Mesothelial cell of epicardium (in vitro differentiated cells): ENCODE results near the gene LYRM9. TPM values are rescaled to one million over a fixed set of nuclear protein-coding genes. Genes with fewer than 3 reads are reported as not detected.

ENCODE experiments used
- DNase-seq, 2 experiments: peaks; one replicate each; pipeline ENCODE4 v3.0.0; 2021; ENCODE audit warnings: low spot score in 2 of 2; ENCODE audit not compliant: unreplicated experiment in 2 of 2
- H3K27ac Mint-ChIP-seq: 2 replicates; pipeline ENCODE4 v1.8.0; 2021; ENCODE audit warnings: mixed read lengths
- H3K27me3 Mint-ChIP-seq: 2 replicates; pipeline ENCODE4 v1.8.0; 2021; ENCODE audit warnings: low read depth, mixed read lengths
- H3K36me3 Mint-ChIP-seq: 2 replicates; pipeline ENCODE4 v1.8.0; 2021; ENCODE audit warnings: mixed read lengths
- H3K4me1 Mint-ChIP-seq: 2 replicates; pipeline ENCODE4 v1.8.0; 2021; ENCODE audit warnings: mixed read lengths
- H3K4me3 Mint-ChIP-seq: 2 replicates; pipeline ENCODE4 v1.8.0; 2021; ENCODE audit warnings: mild to moderate bottlenecking, moderate library complexity, mixed read lengths
- H3K9me3 Mint-ChIP-seq: 2 replicates; pipeline ENCODE4 v1.8.0; 2021; ENCODE audit warnings: mixed read lengths
- CTCF ChIP-seq: fragments of 200-600 bp; sonication (generic); IDR thresholded peaks from one replicate; pipeline ENCODE4 v1.5.0; 2021; ENCODE audit warnings: antibody characterized with exemption; ENCODE audit not compliant: unreplicated experiment
- total RNA-seq: library from RNA; stranded (reverse); gene quantifications from 3 replicates; pipeline ENCODE4 v1.2.1, GENCODE V29; 2021

The LYRM9 gene
- total RNA-seq, 1 donor from 2014 or later, result 26.6 TPM

DNA sequence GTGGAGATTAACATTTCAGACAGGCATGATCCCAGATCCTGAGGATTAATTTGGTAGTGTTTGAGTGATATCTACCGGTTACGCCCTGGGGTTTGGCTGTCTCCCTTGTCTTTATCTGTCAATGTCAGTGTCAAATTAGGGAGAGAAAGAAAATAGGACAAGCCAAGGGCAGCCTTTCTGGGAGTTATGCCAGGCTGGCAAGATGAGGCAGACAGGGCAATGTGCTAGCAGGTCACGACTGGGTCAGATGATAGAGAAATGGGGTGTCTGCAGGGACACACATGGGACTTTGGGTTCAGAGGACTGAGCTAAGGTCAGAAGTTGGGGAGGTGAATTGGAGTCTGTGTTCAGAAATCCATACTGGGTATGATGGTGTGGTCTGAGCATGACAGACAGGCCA is 27.4 kb upstream of the LYRM9 start:
- Mint-ChIP-seq H3K9me3 (no peaks in the 10 kb centered on the region), H3K27me3 (peaks cover 11% of the 10 kb centered on the region), H3K4me1 (peaks cover 2% of the 10 kb centered on the region), H3K27ac (no peak overlapping the region), H3K36me3 (no peaks in the 10 kb centered on the region), H3K4me3 (no peak overlapping the region)
- DNase-seq, result no peak
- TF ChIP-seq CTCF, result no peak

GRCh38 chr17:27919079-27919478 is 25.9 kb upstream of the LYRM9 start:
- peaks cover 11% of the 10 kb centered on the region for H3K27me3 Mint-ChIP-seq
- no peak for TF ChIP-seq CTCF

DNA sequence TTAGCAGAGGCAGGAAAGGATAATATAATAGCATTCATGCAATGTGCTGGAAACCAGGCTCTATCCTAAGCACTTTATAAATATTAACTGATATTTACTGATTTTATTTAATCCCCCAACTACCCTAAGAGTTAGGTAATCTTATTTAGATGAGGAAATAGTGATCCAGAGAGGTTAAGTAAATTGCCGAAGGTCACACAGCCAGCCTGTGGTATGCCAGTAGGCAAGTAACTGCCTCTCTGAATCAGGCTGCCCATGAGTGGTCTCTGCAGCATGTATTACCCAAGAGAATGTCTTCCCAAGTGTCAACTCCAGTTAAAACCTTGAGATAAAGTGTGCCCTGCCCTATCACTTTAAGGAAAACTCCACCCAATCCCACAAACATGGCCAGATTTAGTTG is 25.3 kb upstream of the LYRM9 start:
- TF ChIP-seq CTCF, result no peak
- peaks cover 13% of the 10 kb centered on the region for H3K27me3 Mint-ChIP-seq
- no peak overlapping the region for H3K27ac Mint-ChIP-seq
- no peaks in the 10 kb centered on the region for H3K9me3 Mint-ChIP-seq
- H3K4me1 Mint-ChIP-seq, result peaks cover 3% of the 10 kb centered on the region
- no peak for DNase-seq
- H3K4me3 Mint-ChIP-seq, result no peak overlapping the region
- no peaks in the 10 kb centered on the region for H3K36me3 Mint-ChIP-seq

More at GRCh38 chr17:27919079-27919478, 25.9 kb upstream of the LYRM9 start:
- Mint-ChIP-seq H3K9me3 (no peaks in the 10 kb centered on the region), H3K4me3 (no peak overlapping the region), H3K27ac (no peak overlapping the region), H3K4me1 (peaks cover 3% of the 10 kb centered on the region), H3K36me3 (no peaks in the 10 kb centered on the region)
- DNase-seq, result no peak

DNA sequence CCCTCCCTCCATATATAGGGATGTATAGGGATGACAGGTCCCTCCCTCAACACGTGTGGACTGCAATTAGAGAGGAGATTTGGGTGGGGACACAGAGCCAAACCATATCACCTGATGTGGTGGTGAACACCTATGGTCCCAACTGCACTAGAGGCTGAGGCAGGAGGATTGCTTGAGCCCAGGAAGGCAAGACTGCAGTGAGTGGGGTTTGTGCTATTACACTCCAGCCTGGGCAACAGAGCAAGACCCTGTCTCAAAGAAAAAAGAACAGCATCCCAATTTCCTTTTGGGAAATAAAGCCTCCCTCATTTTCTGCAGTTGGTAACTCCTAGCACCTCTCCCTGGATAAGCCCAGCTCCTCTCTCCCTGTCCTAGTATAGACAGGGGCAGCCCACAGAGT is 23.8 kb upstream of the LYRM9 start:
- Mint-ChIP-seq H3K27ac (no peak overlapping the region), H3K27me3 (peaks cover 20% of the 10 kb centered on the region), H3K9me3 (no peaks in the 10 kb centered on the region), H3K4me1 (peaks cover 3% of the 10 kb centered on the region), H3K4me3 (no peak overlapping the region), H3K36me3 (no peaks in the 10 kb centered on the region)
- no peak for TF ChIP-seq CTCF
- no peak for DNase-seq

GRCh38 chr17:27915709-27916108 is 22.5 kb upstream of the LYRM9 start:
- Mint-ChIP-seq H3K27ac (no peak overlapping the region), H3K27me3 (peaks cover 20% of the 10 kb centered on the region)

More at GRCh38 chr17:27915709-27916108, 22.5 kb upstream of the LYRM9 start:
- H3K36me3 Mint-ChIP-seq, result no peaks in the 10 kb centered on the region
- no peak for TF ChIP-seq CTCF
- no peak overlapping the region for H3K4me3 Mint-ChIP-seq
- no peaks in the 10 kb centered on the region for H3K9me3 Mint-ChIP-seq
- peaks cover 3% of the 10 kb centered on the region for H3K4me1 Mint-ChIP-seq
- DNase-seq, result no peak
